NCI-H2171 treated with DMSO at 0.1 percent for 48 hours (cell line): ENCODE measurements around the gene GGTLC2.
"Not testable (repeated sequence)": the region's sequence is repeated elsewhere in the genome, so short reads cannot be mapped to it uniquely, and the experiment has no call there.

Experiments used
- DNase-seq: peaks from one replicate; lab custom pipeline; 2025; lab: John Stamatoyannopoulos, UW

The GGTLC2 gene

DNA sequence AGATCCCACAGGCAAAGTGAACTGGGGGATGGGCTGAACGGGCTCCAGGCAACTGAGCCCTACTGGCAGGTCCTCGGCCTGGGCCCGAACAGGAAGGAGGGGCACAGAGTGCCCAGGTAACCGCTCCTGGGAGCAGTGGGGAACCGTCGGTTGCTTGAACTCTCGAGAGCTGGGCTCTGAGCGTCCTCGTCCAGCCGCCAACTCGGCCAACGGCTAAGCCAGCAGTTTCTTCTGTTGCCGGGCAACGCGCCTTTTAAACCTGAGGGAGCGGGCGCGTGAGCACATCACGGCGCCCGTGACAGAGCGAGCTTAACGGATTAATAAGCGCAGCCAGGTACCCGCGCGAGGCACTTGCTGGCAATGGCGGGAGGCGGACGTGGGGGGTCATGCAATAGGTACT lies at the start of gene GGTLC2:
Gene GGTLC2 (plus strand): TSS at position 301 of the 400 bp plus-strand sequence. CDS start 1,732 bp downstream, outside the sequence.
- DNase-seq, result not testable (repeated sequence)

DNA sequence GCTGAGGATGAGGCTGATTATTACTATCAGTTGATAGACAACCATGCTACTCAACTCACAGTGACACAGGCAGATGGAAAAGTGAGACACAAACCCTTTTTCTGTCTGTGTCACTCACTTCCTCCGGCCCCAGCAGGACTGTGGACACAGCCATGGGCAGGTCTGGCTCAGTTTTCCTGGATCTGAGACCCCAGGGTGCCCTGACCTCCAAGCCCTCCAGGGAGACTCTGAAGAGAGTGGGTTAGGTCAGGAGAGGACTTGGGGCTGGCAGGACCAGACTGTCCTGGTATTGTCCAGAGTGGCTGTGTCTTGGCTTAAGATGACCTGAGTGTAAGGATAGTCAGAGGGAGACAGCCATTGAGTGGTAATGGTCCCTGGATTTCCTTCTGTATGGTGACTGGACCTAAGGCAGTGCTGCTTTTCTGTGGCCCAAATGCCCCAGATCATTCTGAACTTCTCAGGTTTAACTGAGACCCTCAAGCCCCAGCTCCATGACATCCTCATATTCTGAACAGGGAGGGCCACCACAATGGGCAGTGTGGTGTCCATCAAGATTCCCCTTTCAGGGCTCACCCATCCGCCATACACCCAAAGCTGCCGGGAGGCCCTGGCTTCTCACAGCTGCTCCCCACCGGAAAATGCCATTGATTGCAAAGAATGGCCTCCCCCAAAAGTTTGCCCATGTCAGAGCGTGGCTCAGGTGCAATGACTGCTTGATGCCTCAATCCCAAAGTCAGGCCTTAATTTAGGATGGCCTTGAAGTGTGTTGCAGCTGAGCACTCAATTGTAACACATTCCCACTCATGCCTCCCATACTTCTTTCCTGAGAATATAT lies 49.2 kb upstream of the GGTLC2 start:
- DNase-seq, result no peak

DNA sequence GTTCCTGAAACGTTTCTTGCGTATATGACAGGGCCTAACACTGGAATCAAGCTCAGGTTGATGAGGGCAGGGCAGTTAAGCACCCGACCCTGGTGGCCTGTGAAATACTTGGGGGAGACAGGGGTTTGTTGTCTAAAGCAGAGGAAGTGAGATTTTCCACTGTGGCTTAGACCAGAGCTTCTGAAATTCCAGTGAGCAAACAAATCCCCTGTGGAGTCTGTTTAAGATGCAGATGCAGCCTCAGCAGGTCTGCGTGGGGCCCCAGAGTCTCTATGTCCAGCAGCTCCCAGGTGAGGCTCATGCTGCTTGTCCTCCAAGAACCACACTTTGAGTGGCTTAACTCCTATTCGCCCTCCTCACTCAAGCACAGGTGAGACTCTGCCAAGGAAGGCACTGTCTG lies 46.3 kb upstream of the GGTLC2 start:
- DNase-seq, result no peak

DNA sequence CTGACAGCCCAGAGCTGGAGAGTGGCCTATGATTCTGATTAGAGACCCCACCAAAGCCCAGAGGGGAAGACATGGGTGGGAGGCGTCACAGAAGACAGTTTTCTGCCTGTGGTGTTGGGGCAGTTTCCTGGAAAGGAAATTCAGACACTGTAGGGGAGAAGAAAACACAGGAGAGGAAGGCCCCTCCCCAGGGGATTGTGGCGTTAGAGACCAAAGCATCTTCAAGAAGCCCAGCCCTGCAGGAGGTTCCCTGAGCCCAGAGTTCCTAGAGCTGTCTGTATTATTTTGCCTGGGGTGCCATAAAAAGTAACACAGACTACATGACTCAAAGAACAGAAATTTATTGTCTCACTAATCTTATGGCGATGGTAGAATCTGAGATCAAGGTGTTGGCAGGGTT lies 45.2 kb upstream of the GGTLC2 start:
- DNase-seq, result no peak

DNA sequence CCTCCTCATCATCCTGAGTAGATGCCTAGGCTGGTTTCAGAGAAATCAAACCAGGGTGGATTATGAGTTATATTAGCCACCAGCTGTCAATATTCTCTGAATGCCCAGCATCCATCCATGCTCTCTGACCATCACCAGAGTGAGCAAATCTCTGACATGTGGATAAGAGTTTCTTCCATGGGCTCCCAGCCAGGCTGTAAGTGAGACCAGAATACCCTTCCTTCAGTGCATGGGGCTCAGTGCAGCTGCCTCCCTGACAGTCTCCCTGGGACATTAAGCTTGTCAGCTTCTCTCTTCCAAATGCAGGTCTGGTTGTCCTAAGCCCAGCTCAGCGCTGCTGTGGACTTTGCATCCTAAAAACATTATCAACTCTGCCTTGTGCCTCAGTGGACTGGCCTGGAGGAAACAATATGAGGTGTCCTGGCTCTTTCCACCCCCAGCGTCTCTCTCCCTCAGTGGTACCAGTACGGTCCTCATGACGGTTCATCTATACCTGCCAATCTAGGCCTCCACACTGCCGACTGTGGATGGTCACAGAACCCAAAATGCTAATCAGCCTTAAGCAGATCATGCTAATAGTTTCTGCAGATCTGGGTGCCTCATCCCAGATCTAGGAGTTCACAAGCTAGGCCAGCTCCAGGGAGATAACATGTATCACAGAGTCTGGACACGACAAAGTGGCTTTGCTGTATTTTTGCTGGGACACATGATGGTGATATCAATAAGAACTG lies 43.7 kb upstream of the GGTLC2 start:
- DNase-seq, result no peak

DNA sequence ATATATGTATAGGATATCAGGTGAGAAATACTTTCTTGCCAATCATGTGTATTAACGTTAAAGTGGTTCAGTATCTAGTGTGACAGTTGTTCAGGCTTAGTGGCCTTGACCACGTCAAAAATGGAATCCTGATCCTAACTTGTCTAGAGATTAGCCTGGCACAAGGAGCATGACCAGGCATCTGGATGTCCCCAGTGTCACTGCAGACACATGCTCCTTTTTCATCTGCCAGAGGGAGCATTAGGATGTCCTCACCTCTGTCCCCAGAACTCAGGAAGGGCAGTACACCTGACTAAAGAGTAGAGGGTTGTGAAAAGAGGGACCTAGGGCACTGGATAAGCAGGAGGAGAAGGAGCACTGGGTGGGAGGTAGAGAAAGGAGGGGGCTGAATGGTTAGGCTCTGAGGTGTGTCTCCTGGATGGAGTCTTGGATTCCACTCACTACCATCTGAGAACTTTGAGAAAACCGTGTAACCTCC lies 40.9 kb upstream of the GGTLC2 start:
- DNase-seq, result no peak

DNA sequence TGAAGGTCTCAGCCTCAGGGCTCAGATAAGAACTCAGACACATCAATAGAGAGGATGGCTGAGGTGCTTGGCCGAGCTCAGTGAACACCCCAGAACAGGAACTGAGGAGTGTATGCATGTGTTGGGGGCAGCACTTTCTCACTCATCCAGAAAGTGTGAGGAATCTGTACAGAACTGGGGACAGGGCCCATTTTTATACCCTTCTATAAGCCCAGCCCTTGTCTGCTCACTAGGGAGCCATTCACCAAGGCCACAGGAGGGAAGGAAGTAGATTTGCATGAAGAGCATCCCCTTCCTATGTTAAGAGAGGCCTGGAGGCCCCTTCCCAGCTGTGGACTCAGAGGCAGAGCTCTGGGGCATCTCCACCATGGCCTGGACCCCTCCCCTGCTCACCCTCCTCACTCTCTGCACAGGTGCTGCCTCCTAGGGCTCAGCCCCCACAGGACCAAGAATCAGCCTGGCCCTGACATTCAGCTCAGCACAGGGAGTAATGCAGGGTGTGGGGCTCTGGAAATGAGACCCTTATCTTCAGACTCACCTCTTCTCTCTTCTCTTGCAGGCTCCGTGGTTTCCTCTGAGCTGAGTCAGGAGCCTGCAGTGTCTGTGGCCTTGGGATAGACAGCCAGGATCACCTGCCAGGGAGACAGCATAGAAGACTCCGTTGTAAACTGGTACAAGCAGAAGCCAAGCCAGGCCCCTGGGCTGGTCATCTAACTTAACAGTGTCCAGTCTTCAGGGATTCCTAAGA lies 39.9 kb upstream of the GGTLC2 start:
- DNase-seq, result no peak

DNA sequence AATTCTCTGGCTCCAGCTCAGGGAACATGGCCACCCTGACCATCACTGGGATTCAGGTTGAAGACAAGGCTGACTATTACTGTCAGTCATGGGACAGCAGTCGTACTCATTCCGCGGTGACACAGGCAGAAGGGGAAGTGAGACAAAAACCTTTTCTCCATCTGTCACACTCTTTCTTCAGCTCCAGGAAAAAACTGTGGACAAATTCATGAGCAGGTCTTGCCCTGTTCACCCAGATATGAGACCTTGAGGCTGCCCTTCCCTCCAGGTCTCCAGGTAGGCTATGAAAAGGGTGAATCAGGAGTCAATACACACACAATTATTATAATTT lies 39.4 kb upstream of the GGTLC2 start:
- DNase-seq, result no peak

DNA sequence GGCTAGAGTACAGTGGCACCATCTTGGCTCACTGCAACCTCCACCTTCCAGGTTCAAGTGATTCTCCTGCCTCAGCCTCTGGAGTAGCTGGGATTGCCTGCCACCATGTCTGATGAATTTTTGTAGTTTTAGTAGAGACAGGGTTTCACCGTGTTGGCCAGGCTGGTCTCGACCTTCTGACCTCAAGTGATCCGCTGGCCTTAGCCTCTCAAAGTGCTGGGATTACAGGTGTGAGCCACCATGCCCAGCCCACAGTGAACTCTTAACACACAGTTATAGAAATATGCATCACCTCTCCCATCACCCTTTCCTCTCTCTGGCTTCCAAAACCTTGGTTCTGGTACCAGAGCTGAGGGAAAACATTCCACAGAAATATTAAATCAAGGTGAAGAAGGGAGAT lies 36.4 kb upstream of the GGTLC2 start:
- DNase-seq, result not testable (repeated sequence)

DNA sequence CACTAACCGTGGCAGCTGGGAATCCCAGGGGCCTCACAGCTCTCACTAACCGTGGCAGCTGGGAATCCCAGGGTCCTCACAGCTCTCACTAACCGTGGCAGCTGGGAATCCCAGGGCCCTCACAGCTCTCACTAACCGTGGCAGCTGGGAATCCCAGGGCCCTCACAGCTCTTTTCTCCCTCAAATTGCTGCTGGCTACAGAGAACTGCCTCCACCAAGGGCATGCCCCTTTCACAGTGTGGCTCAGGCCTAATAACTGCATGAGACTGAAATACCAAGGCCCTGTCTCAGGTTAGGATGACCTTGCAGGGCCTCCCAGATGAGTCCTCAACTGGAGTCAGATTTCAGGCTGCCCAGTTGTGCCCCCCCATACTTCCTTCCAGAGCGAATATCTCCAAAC lies 35.1 kb upstream of the GGTLC2 start:
- peak; percentile 45 for DNase-seq

DNA sequence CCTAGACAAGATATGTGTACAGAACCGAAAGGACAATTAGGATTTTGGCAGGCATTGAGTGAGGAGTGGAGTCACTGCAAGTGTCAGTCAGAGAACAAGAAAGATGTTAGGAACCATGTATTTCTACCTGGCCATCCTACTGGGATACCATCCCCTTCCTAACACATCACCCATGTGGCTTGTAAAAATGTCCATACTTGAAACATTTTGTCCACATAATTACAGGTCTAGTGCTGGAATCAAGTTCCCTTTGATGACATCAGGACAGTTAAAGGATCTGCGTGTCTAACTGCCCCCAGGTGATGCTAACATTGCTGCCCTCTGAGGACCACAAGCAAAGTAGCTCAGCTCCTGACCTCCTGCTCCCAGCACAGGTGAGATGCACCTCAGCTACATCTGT lies 31.9 kb upstream of the GGTLC2 start:
- DNase-seq, result no peak

DNA sequence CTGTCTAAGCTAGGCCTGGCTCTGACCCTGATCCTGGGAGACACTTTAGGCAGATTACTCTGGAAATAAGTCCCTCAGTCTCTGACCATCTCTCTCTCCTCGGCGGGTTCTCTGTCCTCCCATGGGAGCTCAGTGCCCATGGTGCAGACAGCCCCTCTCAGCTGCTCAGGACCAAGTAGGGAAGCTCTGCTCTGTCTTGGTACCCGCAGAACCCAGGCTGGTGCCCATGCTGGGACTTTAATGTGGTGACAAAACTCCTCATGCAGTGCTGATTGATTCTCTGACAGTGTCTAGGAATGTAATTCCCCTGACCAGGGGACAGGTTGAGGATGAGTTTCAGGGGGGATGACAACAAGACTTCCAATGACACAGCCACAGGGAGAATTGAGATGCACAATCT lies 30.3 kb upstream of the GGTLC2 start:
- DNase-seq, result no peak

DNA sequence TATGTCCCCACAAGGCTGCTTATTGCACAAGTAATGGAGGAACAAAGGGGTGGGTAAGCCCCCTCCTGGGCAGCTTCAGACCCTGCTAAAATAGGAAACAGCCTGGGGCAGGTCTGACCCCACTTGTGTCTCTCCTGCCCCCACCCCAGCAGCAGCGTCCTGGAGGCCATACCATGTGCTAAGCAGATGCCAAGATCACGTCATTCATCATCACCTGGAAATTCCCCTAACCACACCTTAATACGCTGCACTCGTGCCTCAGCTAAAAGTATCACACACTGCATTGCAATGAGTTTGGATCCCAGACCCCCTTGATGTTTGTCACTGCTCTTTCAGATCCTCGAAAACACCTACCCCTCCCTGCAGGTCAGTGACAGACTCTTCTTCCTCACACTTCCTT lies 27.8 kb upstream of the GGTLC2 start:
- no peak for DNase-seq

DNA sequence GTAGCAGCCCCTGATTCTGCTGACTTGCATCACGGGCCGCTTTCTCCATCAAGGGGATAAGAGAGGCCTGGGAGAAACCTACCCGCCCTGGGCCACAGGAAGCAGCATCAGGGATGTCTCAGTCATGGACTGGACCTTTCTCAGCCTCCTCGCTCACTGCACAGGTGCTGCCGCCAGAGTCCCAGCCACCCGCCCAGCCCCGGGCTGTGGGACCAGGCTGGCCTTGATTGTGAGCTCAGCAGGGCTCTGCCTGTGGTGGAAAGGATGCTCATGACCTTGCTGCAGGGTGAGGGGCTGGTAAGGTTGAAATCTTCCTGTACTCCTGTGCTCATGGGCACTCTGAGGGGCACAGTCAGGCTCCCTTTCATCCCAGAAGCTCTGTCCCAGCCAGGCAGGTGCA lies 26.0 kb upstream of the GGTLC2 start:
- DNase-seq, result no peak

DNA sequence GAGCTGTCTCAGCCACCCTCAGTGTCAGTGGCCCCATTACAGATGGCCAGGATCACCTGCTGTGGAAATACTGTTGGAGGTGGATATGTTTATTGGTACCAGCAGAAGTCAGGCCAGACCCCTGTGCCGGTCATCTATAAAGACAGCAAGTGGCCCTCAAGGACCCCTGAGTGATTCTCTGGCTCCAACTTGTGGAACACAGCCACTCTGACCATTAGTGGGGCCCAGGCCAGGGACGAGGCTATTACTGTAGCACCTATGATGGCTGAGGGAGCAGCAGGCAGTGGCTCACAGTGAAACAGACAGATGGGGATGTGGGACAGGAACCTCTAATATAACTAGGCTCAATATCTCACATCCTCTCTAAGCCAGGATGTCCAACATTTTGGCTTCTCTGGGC lies 25.5 kb upstream of the GGTLC2 start:
- no peak for DNase-seq

DNA sequence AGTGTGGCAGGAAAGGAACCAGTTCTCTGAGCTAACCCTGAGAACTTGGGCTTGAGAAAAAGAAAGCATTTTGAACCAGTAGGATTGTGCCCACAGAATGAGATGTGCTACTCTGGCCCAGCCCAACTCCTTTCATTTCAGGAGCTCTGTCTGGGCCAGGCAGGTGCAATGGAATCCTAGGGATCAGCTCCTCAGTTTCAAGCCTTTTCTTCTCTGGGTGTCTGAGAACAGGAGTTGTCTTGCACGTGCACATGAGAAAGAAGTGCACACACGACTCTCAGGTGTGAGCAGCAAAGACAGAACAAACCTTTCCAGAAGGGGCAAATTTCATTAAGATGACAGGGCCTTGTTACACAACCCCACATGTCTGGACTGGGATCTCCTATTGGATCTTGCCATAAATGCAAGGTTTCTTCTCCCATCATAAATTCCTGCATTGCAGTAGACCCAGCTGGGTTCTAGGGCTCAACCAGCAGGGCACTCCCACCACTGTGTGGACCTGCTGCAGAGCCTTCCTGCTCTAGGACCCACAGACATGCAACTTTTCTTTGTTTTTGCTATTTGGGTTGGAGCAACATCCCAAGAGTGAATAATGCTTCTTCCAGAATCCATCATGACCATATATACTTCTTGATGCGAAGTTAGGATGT lies 24.5 kb upstream of the GGTLC2 start:
- no peak for DNase-seq

DNA sequence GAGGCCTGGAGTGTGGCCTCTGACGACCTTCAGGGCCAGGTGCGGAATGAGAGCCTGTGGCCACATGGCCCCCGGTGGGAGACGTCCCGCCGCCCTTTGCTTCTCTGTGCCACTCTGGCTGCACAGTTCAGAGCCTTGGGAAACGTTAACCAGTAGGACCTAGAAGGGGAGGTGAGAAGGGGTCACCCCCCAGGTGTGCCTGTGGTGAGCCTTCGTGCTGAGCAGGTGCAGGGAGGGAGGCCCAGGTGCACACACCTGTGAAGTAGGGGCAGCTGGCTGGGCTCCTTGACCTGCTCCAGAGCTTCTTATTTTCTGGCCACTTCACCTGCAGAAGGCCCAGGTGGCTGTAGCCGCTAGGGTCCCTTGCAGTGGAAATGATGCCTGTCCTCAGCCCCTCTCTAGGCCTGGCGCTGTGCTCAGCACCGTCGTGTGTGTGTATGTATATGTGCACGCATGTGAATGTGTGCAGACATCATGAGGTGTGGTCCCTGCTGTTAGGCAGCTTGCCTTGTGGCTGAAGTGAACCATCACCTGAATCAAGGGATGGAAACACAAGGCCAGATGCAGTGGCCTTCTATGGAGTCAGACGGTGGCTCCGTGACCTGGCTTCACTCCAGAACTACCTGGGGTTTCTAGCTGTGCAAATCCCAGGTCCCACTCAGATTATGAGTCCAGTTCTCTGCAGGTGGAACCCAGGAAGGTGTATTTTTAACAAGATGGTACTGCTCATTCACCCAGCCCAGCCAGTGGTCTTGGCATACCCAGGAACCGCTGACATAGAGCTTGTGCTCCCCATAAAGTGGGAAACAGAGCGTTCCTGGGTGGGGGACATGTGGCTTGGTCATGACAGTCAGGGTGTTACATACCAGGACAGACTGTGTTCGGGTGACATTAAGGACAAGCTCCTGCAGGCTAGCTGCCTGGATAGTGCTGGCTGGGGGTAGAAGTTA lies 15.6 kb upstream of the GGTLC2 start:
- DNase-seq, result not testable (repeated sequence)

DNA sequence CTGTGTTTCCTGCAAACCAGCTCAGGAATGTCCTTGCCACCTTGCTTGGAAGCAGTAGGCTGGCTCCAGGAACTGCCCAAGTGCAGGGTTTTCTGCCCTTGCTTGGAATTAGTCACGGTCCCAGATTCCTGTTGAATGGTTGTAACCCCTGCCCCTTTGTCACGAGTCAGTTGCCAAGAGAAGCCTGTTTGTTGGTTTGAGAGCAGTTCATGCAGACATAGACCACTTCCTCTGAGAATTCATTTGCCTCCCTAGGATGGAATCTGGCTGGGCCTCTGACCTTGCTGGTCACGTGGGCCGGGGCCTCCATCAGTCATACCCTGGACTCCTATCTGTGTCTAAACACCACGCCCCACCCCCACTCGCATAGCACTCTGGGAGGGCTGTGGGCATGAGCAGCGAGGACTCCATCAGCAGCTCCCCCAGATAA lies 13.2 kb upstream of the GGTLC2 start:
- DNase-seq, result not testable (repeated sequence)

DNA sequence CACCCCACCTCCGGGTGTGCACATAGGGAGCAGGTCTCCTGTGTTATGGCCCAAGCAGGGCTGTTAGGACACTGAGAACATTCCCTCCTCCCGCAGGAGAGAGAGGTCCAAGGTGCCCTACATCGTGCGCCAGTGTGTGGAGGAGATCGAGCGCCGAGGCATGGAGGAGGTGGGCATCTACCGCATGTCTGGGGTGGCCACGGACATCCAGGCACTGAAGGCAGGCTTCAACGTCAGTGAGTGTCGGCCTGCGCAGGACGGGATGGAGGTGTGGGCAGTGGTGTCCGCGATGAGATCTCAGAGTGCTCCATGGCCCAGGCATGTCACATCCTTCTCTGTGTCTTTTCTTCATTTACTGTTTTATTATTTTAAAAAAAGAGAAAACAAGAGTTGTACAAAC lies 12.2 kb upstream of the GGTLC2 start:
- DNase-seq, result not testable (repeated sequence)

DNA sequence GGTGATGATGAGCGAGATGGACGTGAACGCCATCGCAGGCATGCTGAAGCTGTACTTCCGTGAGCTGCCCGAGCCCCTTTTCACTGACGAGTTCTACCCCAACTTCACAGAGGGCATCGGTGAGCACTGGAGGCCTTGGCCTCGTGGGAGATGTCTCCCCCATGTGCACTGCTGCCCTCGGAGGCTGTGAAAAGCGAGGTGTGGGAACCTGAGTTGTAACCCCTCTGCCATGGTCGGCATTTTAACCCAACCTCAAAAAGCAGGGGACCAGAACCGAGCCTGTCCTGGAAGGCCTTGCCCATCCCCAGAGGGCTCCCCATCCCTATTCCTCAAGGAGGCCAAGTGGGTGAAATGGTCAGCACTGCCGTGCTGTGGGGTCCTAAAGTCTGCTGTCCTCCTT lies 10.9 kb upstream of the GGTLC2 start:
- DNase-seq, result not testable (repeated sequence)

DNA sequence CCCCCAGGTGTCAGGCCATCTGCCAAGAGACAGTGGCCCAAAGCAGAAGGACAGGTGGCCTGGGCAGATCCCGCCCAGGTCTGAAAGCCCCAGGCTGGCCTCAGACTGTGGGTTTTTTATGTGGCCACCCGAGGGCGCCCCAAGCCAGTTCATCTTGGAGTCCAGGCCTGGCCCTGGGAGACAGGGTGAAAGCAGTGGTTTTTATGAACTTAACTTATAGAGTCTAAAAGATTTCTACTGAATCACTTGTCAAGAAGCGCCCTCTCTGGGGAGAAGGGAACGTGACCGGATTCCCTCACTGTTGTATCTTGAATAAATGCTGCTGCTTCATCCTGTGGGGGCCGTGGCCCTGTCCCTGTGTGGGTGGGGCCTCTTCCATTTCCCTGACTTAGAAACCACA lies 8.2 kb upstream of the GGTLC2 start:
- peak; percentile 7 for DNase-seq
